Upper lobe of left lung (tissue), 6 donors: ENCODE measurements around the gene SERPINH1. TPM values are rescaled to one million over a fixed set of nuclear protein-coding genes. Genes with fewer than 3 reads are reported as not detected.

Experiments used
- ATAC-seq, 2 donors: fragments of 200-7000 bp; cut with Tn5 transposase; one replicate each; pipeline ENCODE4 v1.9.1; 2022; ENCODE audit warnings: mild to moderate bottlenecking in 2 of 2, moderate library complexity in 2 of 2; ENCODE audit not compliant: low FRiP score in 2 of 2
- DNase-seq, 2 donors: peaks; one replicate each; pipeline ENCODE4 v3.0.0-alpha.2; 2019 to 2020
- H3K27ac ChIP-seq, 4 donors: fragments of 200-600 bp; sonication (generic); one replicate each; pipeline ENCODE4 v1.5.1; 2016 to 2019
- H3K27me3 ChIP-seq, 4 donors: fragments of 200-600 bp; sonication (generic); one replicate each; pipeline ENCODE4 v1.5.1; 2017 to 2019
- H3K36me3 ChIP-seq, 4 donors: fragments of 200-600 bp; sonication (generic); one replicate each; pipeline ENCODE4 v1.5.1; 2016 to 2019
- H3K4me1 ChIP-seq, 4 donors: fragments of 200-600 bp; sonication (generic); one replicate each; pipeline ENCODE4 v1.5.1; 2018 to 2019
- H3K4me3 ChIP-seq, 4 donors: fragments of 200-600 bp; sonication (generic); one replicate each; pipeline ENCODE4 v1.5.1; 2017 to 2019; ENCODE audit warnings: mild to moderate bottlenecking in 2 of 4, moderate library complexity in 1 of 4
- H3K9me3 ChIP-seq, 4 donors: fragments of 200-600 bp; sonication (generic); one replicate each; pipeline ENCODE4 v1.5.1; 2018 to 2019
- CTCF ChIP-seq, 6 experiments: fragments of 450-650 bp in 4 of 6; fragments of 200-600 bp in 2 of 6; sonication (generic) in 2 of 6; IDR thresholded peaks; one replicate each; pipeline ENCODE4 v1.5.1; 2016 to 2019; ENCODE audit warnings: antibody characterized with exemption in 6 of 6
- EP300 ChIP-seq, 4 donors: sonication (generic); formaldehyde crosslinking; IDR thresholded peaks; one replicate each; pipeline ENCODE4 v1.5.1; 2017; ENCODE audit warnings: antibody characterized with exemption in 4 of 4, control low read depth in 2 of 4
- POLR2A ChIP-seq, 4 donors: fragments of 450-650 bp; IDR thresholded peaks; one replicate each; pipeline ENCODE4 v1.5.1; 2016 to 2017; ENCODE audit warnings: antibody characterized with exemption in 4 of 4, mild to moderate bottlenecking in 2 of 4
- POLR2AphosphoS5 ChIP-seq, 2 donors: sonication (generic); formaldehyde crosslinking; IDR thresholded peaks; one replicate each; pipeline ENCODE4 v1.5.1; 2017; ENCODE audit warnings: antibody characterized with exemption in 2 of 2
- WGBS, 2 donors: methylation state at CpG; one replicate each; pipeline ENCODE4 v1.1.5; 2017 to 2018; 5-methylcytosine and 5-hydroxymethylcytosine counted together
- total RNA-seq, 6 donors: library from RNA; depleted of rRNA in 4 of 6; stranded (reverse); fragments of >200 nt in 4 of 6; gene quantifications; one replicate each; pipeline versions ENCODE4 v1.1.0 to v1.2.1, GENCODE V29; 2016 to 2021
- donor health status: DM: no; HTN: no; CAD: no; lungs with moderate emphysema.
- donor health status: DM: no; HTN: yes; CAD: no; lungs with severe emphysema.

SERPINH1 gene
- total RNA-seq, 6 donors from 2014 or later: 95.9 to 266 (median 145) TPM

DNA sequence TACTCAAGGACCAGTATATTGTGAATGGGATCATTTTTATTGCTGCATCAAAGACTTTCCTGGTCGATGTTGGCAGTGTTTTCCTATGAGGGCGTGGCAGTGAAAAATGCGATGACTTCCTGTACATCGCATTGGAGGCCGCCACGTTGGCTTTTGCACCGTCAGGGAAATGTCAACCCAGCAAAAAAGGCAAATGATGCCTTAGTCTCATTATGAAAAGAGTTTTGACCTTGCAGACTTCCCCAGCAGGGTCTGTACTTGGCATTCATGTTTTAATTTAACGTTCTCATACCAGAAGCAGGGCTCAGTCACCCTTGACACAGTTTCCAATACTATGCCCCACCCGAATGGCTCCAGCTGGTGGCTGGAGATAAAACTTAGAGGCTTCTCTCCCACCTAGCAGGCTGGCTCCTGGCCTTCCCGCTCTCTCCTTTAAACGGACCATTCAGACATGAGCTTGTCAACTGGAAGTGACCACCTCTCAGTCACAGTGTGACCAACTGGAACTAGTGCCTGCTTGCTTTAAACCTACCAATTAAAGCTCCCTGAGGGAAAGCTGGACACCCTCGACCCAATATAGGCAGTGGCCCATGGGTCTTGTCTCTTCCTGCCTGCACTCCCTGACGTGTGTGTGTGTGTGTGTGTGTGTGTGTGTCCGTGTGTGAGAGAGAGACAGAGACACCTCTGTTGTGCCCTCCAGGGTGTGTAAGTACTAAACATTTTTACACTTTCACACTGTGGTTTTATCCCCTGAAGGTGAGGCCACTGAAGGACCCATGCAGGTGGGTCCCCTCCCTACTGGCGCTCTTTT, 27.6 kb upstream of the SERPINH1 start:
- no peak overlapping the region for H3K27ac ChIP-seq
- no peaks in the 10 kb centered on the region for H3K9me3 ChIP-seq
- peaks cover 8 to 28% (median 9%) of the 10 kb centered on the region in 4 donors for H3K4me1 ChIP-seq
- H3K4me3 ChIP-seq: no peak overlapping the region
- no peaks in the 10 kb centered on the region for H3K36me3 ChIP-seq
- H3K27me3 ChIP-seq: no peaks in the 10 kb centered on the region
- DNase-seq: no peak
- WGBS, 2 donors: 39 to 40% methylated on average over 14 to 15 of the region's 15 CpGs
- TF ChIP-seq EP300 (IDR thresholded peaks at IDR 0.05): no peak
- no peak for ATAC-seq

DNA sequence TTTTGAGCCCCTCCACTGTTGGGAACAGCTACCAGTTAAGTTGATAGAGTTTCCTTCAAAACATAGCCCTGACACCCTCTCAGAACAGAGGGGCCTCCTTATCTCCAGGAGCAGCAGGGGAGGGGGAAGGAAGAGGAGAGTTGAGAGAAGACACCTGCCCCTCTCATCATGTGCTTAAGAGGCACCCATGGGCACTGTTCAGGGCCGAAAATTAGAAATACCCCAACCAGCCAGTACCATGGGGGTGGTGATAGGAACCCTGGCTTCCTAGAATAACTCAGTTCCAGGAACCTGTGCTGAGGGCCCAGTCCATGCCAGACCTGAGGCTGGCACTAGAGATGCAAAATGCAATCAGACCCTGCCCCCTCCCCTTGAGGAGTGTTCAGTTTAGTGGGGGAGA, 27.0 kb upstream of the SERPINH1 start:
- no peak for ATAC-seq
- Histone ChIP-seq H3K4me3 (no peak overlapping the region), H3K27ac (no peak overlapping the region), H3K36me3 (no peaks in the 10 kb centered on the region), H3K9me3 (no peaks in the 10 kb centered on the region), H3K4me1 (peaks cover 8 to 28% (median 9%) of the 10 kb centered on the region in 4 donors), H3K27me3 (no peaks in the 10 kb centered on the region)
- TF ChIP-seq POLR2AphosphoS5 (IDR thresholded peaks at IDR 0.05) (no peak), EP300 (IDR thresholded peaks at IDR 0.05) (no peak), POLR2A (IDR thresholded peaks at IDR 0.05) (no peak), CTCF (IDR thresholded peaks at IDR 0.05) (no peak)
- whole genome bisulfite sequencing, 2 donors: 67% methylated on average over 1 of the region's 1 CpG; no CpG with 5 or more reads in 1 of the 2 donors
- no peak for DNase-seq

GRCh38 chr11:75536786-75537641, 25.0 kb upstream of the SERPINH1 start:
- peak in 1 of 2 donors; percentile 27 for ATAC-seq
- TF ChIP-seq CTCF (IDR thresholded peaks at IDR 0.05) (no peak), POLR2AphosphoS5 (IDR thresholded peaks at IDR 0.05) (no peak), EP300 (IDR thresholded peaks at IDR 0.05) (no peak), POLR2A (IDR thresholded peaks at IDR 0.05) (no peak)
- Histone ChIP-seq H3K36me3 (no peaks in the 10 kb centered on the region), H3K27me3 (no peaks in the 10 kb centered on the region), H3K4me1 (peaks cover 8 to 24% (median 8%) of the 10 kb centered on the region in 4 donors), H3K27ac (no peak overlapping the region), H3K4me3 (no peak overlapping the region), H3K9me3 (no peaks in the 10 kb centered on the region)
- WGBS, 2 donors: 65 to 71% methylated on average over 10 to 13 of the region's 13 CpGs
- DNase-seq: no peak

GRCh38 chr11:75537740-75538139, 24.3 kb upstream of the SERPINH1 start:
- Histone ChIP-seq H3K4me3 (no peak overlapping the region), H3K9me3 (no peaks in the 10 kb centered on the region), H3K27ac (no peak overlapping the region), H3K36me3 (no peaks in the 10 kb centered on the region), H3K4me1 (peaks cover 4 to 19% (median 7%) of the 10 kb centered on the region in 4 donors), H3K27me3 (no peaks in the 10 kb centered on the region)
- ATAC-seq (no peak), DNase-seq (no peak)
- no peak for TF ChIP-seq POLR2A (IDR thresholded peaks at IDR 0.05)
- no peak for TF ChIP-seq CTCF (IDR thresholded peaks at IDR 0.05)
- TF ChIP-seq POLR2AphosphoS5 (IDR thresholded peaks at IDR 0.05): no peak
- TF ChIP-seq EP300 (IDR thresholded peaks at IDR 0.05): no peak
- WGBS, 2 donors: 84 to 85% methylated on average over 5 of the region's 5 CpGs
